ENCODE data around the gene AKAP6.

The AKAP6 gene

GRCh38 chr14:32561520-32561919 lies 232.4 kb downstream of the AKAP6 start:
- H2AFZ ChIP-seq = no peak overlapping the region
- H3K27me3 ChIP-seq (ENCODE audit: control insufficient read depth, insufficient read depth, low read length) = no peaks in the 10 kb centered on the region
- H3K27ac ChIP-seq = no peak overlapping the region
- no peak for TF ChIP-seq CTCF (IDR thresholded peaks at IDR 0.05)
- no peaks in the 10 kb centered on the region for H3K79me2 ChIP-seq
- no peaks in the 10 kb centered on the region for H3K36me3 ChIP-seq (ENCODE audit: control insufficient read depth, insufficient read depth, low read length)
- H3K9me3 ChIP-seq (ENCODE audit: control insufficient read depth, low read length) = no peaks in the 10 kb centered on the region
- H3K9ac ChIP-seq = no peak overlapping the region
- no peak overlapping the region for H3K4me2 ChIP-seq (ENCODE audit: low read length)
- H3K4me3 ChIP-seq (ENCODE audit: low read depth, low read length) = no peak overlapping the region
- peaks cover 2% of the 10 kb centered on the region for H3K4me1 ChIP-seq

- Histone ChIP-seq H3K27ac (no peak overlapping the region), H3K9me3 (ENCODE audit: control insufficient read depth, low read length) (no peaks in the 10 kb centered on the region), H3K9ac (no peak overlapping the region), H2AFZ (no peak overlapping the region), H3K27me3 (ENCODE audit: control insufficient read depth, insufficient read depth, low read length) (no peaks in the 10 kb centered on the region), H3K4me3 (ENCODE audit: low read depth, low read length) (no peak overlapping the region), H3K4me2 (ENCODE audit: low read length) (no peak overlapping the region), H3K36me3 (ENCODE audit: control insufficient read depth, insufficient read depth, low read length) (no peaks in the 10 kb centered on the region), H3K79me2 (no peaks in the 10 kb centered on the region), H3K4me1 (peaks cover 2% of the 10 kb centered on the region)
- TF ChIP-seq CTCF (IDR thresholded peaks at IDR 0.05) = no peak
Measured at GRCh38 chr14:32564596-32564995, 235.5 kb downstream of the AKAP6 start.

- Histone ChIP-seq H3K36me3 (ENCODE audit: control insufficient read depth, insufficient read depth, low read length) (no peaks in the 10 kb centered on the region), H3K4me2 (ENCODE audit: low read length) (no peak overlapping the region), H3K4me1 (peaks cover 2% of the 10 kb centered on the region), H3K4me3 (ENCODE audit: low read depth, low read length) (no peak overlapping the region), H3K79me2 (no peaks in the 10 kb centered on the region), H3K9me3 (ENCODE audit: control insufficient read depth, low read length) (no peaks in the 10 kb centered on the region), H3K9ac (no peak overlapping the region), H3K27ac (no peak overlapping the region), H2AFZ (no peak overlapping the region), H3K27me3 (ENCODE audit: control insufficient read depth, insufficient read depth, low read length) (no peaks in the 10 kb centered on the region)
- TF ChIP-seq CTCF (IDR thresholded peaks at IDR 0.05) = no peak
Measured at GRCh38 chr14:32565256-32565655, 236.2 kb downstream of the AKAP6 start.

- no peak overlapping the region for H3K9ac ChIP-seq
- H3K27me3 ChIP-seq (ENCODE audit: control insufficient read depth, insufficient read depth, low read length) = no peaks in the 10 kb centered on the region
- H3K79me2 ChIP-seq = no peaks in the 10 kb centered on the region
- H3K4me3 ChIP-seq (ENCODE audit: low read depth, low read length) = no peak overlapping the region
- no peaks in the 10 kb centered on the region for H3K9me3 ChIP-seq (ENCODE audit: control insufficient read depth, low read length)
- H3K36me3 ChIP-seq (ENCODE audit: control insufficient read depth, insufficient read depth, low read length) = no peaks in the 10 kb centered on the region
- no peak overlapping the region for H3K4me2 ChIP-seq (ENCODE audit: low read length)
- H2AFZ ChIP-seq = no peak overlapping the region
- no peak overlapping the region for H3K27ac ChIP-seq
- peaks cover 2% of the 10 kb centered on the region for H3K4me1 ChIP-seq
- TF ChIP-seq CTCF (IDR thresholded peaks at IDR 0.05) = no peak
Measured at GRCh38 chr14:32567543-32568384, 238.7 kb downstream of the AKAP6 start.

GRCh38 chr14:32571551-32571950 lies 242.5 kb downstream of the AKAP6 start:
- Histone ChIP-seq H3K9ac (no peak overlapping the region), H3K4me3 (ENCODE audit: low read depth, low read length) (no peak overlapping the region), H3K27me3 (ENCODE audit: control insufficient read depth, insufficient read depth, low read length) (no peaks in the 10 kb centered on the region), H3K36me3 (ENCODE audit: control insufficient read depth, insufficient read depth, low read length) (no peaks in the 10 kb centered on the region), H3K4me1 (no peaks in the 10 kb centered on the region), H3K27ac (no peak overlapping the region), H3K79me2 (no peaks in the 10 kb centered on the region), H3K9me3 (ENCODE audit: control insufficient read depth, low read length) (no peaks in the 10 kb centered on the region), H2AFZ (no peak overlapping the region), H3K4me2 (ENCODE audit: low read length) (no peak overlapping the region)
- no peak for TF ChIP-seq CTCF (IDR thresholded peaks at IDR 0.05)

Data from parathyroid adenoma (tissue), 2 donors.